SU-DHL-6 (cell line): Measurements from ENCODE around the gene ARHGAP30.
"Not testable (repeated sequence)": the region's sequence is repeated elsewhere in the genome, so short reads cannot be mapped to it uniquely, and the experiment has no call there.

Experiments used
- H2AFZ ChIP-seq: fragments of 200-600 bp; sonication (generic); 2 replicates; pipeline ENCODE4 v1.6.1; 2014; ENCODE audit warnings: low read depth, mild to moderate bottlenecking, moderate library complexity, mixed read lengths, antibody characterized with exemption, low read length; ENCODE audit not compliant: severe bottlenecking
- H3F3A ChIP-seq: fragments of 200-600 bp; shearing (Covaris generic); 2 replicates; pipeline ENCODE4 v1.6.0; 2016; ENCODE audit warnings: antibody characterized with exemption, mild to moderate bottlenecking; ENCODE audit not compliant: insufficient read depth
- H3K27ac ChIP-seq: fragments of 200-600 bp; sonication (generic); 2 replicates; pipeline ENCODE4 v1.5.1; 2016; ENCODE audit warnings: low read depth, mild to moderate bottlenecking, low read length, moderate library complexity, mixed read lengths
- H3K27me3 ChIP-seq: fragments of 200-600 bp; sonication (generic), shearing (Covaris generic); 2 replicates; pipeline ENCODE4 v1.6.0; 2014; ENCODE audit warnings: mild to moderate bottlenecking, low read length
- H3K36me3 ChIP-seq: fragments of 200-600 bp; sonication (generic); 2 replicates; pipeline ENCODE4 v1.6.1; 2014; ENCODE audit warnings: mild to moderate bottlenecking, low read length, mixed read lengths
- H3K4me2 ChIP-seq: fragments of 300-600, 200-600 bp; shearing (Covaris generic), sonication (generic); 2 replicates; pipeline ENCODE4 v1.6.0; 2014; ENCODE audit warnings: low read length, low read depth, mild to moderate bottlenecking; ENCODE audit not compliant: poor library complexity, severe bottlenecking
- H3K4me3 ChIP-seq: fragments of 200-600 bp; sonication (generic); 2 replicates; pipeline ENCODE4 v1.5.1; 2014; ENCODE audit warnings: antibody characterized with exemption, low read length, mild to moderate bottlenecking, mixed read lengths; ENCODE audit not compliant: insufficient read depth, poor library complexity, severe bottlenecking
- H3K79me2 ChIP-seq: fragments of 200-600 bp; sonication (generic); 2 replicates; pipeline ENCODE4 v1.6.1; 2014; ENCODE audit warnings: mild to moderate bottlenecking, low read length, moderate library complexity; ENCODE audit not compliant: insufficient read depth
- H3K9ac ChIP-seq: fragments of 200-600 bp; sonication (generic); 2 replicates; pipeline ENCODE4 v1.7.0; 2014; ENCODE audit warnings: mild to moderate bottlenecking, low read length
- H3K9me2 ChIP-seq: fragments of 200-600 bp; sonication (generic); replicated peaks from 2 replicates; pipeline ENCODE4 v1.6.1; 2014; ENCODE audit warnings: low read length; ENCODE audit not compliant: insufficient read depth
- H3K9me3 ChIP-seq: fragments of 200-600 bp; sonication (generic); 2 replicates; pipeline ENCODE4 v1.6.1; 2014; ENCODE audit warnings: low read length, mixed read lengths; ENCODE audit not compliant: insufficient read depth
- H4K20me1 ChIP-seq: fragments of 200-600 bp; sonication (generic); 2 replicates; pipeline ENCODE4 v1.6.1; 2014; ENCODE audit warnings: low read depth, mild to moderate bottlenecking, antibody characterized with exemption, low read length, moderate library complexity, mixed read lengths
- EZH2phosphoT487 ChIP-seq: fragments of 200-600 bp; sonication (generic), shearing (Covaris generic); conservative IDR thresholded peaks from 2 replicates; pipeline ENCODE4 v1.6.1; 2018; ENCODE audit warnings: mild to moderate bottlenecking, antibody characterized with exemption, low read length, moderate library complexity, mixed read lengths
- TF ChIP-seq, protein P1 (sequence below): fragments of 200-600 bp; sonication (generic); IDR thresholded peaks from one replicate; pipeline ENCODE4 v1.5.1; 2017; ENCODE audit warnings: antibody characterized with exemption, mild to moderate bottlenecking, low read length, moderate library complexity; ENCODE audit not compliant: insufficient read depth, poor library complexity, severe bottlenecking

ARHGAP30 gene

DNA sequence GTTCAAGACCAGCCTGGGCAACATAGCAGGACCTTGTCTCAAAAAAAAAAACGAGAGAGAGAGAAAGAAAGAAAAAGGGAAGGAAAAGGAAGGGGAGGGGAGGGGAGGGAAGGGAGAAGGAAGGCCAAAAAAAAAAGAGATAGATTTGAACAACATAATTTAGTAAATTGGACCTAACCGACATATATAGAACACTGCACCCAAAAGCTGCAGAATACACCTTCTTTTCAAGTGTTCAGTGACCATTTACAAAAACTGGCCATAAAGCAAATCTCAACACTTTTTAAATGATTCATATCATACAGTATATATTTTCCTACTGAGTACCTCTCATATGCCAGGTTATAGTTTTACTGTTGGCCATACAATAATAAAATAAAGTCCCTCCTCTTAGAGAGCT is 37.8 kb downstream of the ARHGAP30 start:
- no peak overlapping the region for H3K4me3 ChIP-seq
- TF ChIP-seq, protein P1, sequence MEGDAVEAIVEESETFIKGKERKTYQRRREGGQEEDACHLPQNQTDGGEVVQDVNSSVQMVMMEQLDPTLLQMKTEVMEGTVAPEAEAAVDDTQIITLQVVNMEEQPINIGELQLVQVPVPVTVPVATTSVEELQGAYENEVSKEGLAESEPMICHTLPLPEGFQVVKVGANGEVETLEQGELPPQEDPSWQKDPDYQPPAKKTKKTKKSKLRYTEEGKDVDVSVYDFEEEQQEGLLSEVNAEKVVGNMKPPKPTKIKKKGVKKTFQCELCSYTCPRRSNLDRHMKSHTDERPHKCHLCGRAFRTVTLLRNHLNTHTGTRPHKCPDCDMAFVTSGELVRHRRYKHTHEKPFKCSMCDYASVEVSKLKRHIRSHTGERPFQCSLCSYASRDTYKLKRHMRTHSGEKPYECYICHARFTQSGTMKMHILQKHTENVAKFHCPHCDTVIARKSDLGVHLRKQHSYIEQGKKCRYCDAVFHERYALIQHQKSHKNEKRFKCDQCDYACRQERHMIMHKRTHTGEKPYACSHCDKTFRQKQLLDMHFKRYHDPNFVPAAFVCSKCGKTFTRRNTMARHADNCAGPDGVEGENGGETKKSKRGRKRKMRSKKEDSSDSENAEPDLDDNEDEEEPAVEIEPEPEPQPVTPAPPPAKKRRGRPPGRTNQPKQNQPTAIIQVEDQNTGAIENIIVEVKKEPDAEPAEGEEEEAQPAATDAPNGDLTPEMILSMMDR = no peak
- no peak for TF ChIP-seq EZH2phosphoT487
- H3K36me3 ChIP-seq = no peaks in the 10 kb centered on the region
- H3K9me3 ChIP-seq = no peaks in the 10 kb centered on the region
- H2AFZ ChIP-seq = no peak overlapping the region
- no peaks in the 10 kb centered on the region for H3K9me2 ChIP-seq
- H3K79me2 ChIP-seq = no peaks in the 10 kb centered on the region
- H3K27me3 ChIP-seq = no peaks in the 10 kb centered on the region
- no peak overlapping the region for H3K4me2 ChIP-seq
- no peaks in the 10 kb centered on the region for H4K20me1 ChIP-seq
- no peak overlapping the region for H3K9ac ChIP-seq
- no peak overlapping the region for H3K27ac ChIP-seq
- H3F3A ChIP-seq = peaks cover 6% of the 10 kb centered on the region; the same call in 1 of the 2 replicates

DNA sequence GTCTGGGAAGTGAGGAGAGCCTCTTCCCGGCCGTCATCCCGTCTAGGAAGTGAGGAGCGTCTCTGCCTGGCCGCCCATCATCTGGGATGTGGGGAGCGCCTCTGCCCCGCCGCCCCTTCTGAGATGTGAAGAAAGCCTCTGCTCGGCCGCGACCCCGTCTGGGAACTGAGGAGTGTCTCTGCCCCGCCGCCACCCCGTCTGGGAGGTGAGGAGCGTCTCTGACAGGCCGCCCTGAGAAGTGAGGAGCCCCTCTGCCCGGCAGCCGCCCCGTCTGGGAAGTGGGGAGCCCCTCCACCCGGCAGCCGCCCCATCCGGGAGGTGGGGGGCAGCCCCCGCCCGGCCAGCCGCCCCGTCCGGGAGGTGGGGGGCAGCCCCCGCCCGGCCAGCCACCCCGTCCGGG is 40.2 kb downstream of the ARHGAP30 start:
- not testable (repeated sequence) for H3K27ac ChIP-seq, H3F3A ChIP-seq, H3K79me2 ChIP-seq, H3K27me3 ChIP-seq, H3K9ac ChIP-seq, H4K20me1 ChIP-seq, H2AFZ ChIP-seq, H3K4me2 ChIP-seq, H3K9me2 ChIP-seq, H3K36me3 ChIP-seq, H3K4me3 ChIP-seq, H3K9me3 ChIP-seq

DNA sequence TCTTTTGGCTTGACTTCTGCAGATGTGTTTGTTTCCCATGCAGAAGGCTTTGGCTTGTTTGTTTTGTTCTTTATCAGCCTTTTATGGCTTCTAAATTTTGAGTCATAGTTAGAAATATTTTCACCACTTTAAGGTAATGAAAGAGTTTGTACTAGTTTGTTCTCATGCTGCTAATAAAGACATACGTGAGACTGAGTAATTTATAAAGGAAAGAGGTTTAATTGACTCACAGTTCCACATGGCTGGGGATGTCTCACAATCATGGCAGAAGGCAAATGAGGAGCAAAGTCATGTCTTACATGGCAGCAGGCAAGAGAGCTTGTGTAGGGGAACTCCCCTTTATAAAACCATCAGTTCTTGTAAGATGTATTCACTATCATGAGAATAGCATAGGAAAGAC is 42.7 kb downstream of the ARHGAP30 start:
- not testable (repeated sequence) for H3K9ac ChIP-seq, H3F3A ChIP-seq, H3K4me3 ChIP-seq, H3K79me2 ChIP-seq, H3K27ac ChIP-seq, H4K20me1 ChIP-seq, H3K9me3 ChIP-seq, H3K9me2 ChIP-seq, H3K36me3 ChIP-seq, H2AFZ ChIP-seq, H3K27me3 ChIP-seq, H3K4me2 ChIP-seq

DNA sequence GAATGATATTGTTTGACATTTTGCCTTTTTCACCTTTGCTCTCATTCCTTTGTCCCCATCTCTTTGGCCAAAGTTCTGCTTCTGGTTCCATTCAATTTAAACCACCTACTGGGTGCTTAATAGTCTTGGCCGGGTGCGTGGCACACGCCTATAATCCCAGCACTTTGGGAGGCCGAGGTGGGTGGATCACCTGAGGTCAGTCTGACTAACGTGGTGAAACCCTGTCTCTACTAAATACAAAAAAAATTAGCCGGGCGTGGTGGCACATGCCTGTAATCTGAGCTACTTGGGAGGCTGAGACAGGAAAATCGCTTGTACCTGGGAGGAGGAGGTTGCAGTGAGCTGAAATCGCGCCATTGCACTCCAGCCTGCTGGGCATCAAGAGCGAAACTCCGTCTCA is 47.3 kb downstream of the ARHGAP30 start:
- peaks cover 21% of the 10 kb centered on the region for H3F3A ChIP-seq
- H3K4me3 ChIP-seq, H3K9me3 ChIP-seq, H3K4me2 ChIP-seq, H2AFZ ChIP-seq, H4K20me1 ChIP-seq, H3K79me2 ChIP-seq, H3K9ac ChIP-seq, H3K9me2 ChIP-seq, H3K27me3 ChIP-seq, H3K36me3 ChIP-seq, H3K27ac ChIP-seq: not testable (repeated sequence)

DNA sequence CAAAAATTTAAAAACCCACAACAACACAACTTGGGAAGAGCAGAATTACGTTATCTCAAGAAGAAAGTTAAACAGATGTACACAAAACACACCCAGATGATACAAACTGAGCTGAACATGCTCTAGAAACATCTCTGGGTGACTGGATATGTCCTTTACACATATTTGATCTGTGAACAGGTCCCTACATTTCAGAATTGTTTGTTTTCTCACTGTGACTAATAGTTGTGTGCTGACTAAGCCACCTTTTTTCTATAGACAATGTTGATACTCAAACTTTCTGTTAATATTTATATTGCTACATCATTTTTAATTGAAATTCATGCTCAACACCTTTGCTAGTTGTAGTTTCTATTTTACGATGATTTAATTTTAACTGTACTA is 47.7 kb downstream of the ARHGAP30 start:
- Histone ChIP-seq H3K79me2 (no peaks in the 10 kb centered on the region), H2AFZ (peak overlapping the region; percentile 95), H3K9me2 (no peaks in the 10 kb centered on the region), H3K27me3 (0 out of 2 replicates have a peak, but pooled peaks cover 3% of the 10 kb centered on the region), H4K20me1 (no peaks in the 10 kb centered on the region), H3K4me3 (peak overlapping the region; percentile 77), H3K36me3 (no peaks in the 10 kb centered on the region), H3F3A (peaks cover 21% of the 10 kb centered on the region), H3K9ac (peak overlapping the region; percentile 59; the same call in 1 of the 2 replicates), H3K4me2 (peak overlapping the region; percentile 68), H3K9me3 (no peaks in the 10 kb centered on the region), H3K27ac (no peak overlapping the region)
- TF ChIP-seq, protein P1 = no peak
- no peak for TF ChIP-seq EZH2phosphoT487
